ENCODE measurements around the gene BAZ2B.

Gene BAZ2B

GRCh38 chr2:159617100-159617499, 752 bp upstream of the BAZ2B start:
- TF ChIP-seq, protein P1, sequence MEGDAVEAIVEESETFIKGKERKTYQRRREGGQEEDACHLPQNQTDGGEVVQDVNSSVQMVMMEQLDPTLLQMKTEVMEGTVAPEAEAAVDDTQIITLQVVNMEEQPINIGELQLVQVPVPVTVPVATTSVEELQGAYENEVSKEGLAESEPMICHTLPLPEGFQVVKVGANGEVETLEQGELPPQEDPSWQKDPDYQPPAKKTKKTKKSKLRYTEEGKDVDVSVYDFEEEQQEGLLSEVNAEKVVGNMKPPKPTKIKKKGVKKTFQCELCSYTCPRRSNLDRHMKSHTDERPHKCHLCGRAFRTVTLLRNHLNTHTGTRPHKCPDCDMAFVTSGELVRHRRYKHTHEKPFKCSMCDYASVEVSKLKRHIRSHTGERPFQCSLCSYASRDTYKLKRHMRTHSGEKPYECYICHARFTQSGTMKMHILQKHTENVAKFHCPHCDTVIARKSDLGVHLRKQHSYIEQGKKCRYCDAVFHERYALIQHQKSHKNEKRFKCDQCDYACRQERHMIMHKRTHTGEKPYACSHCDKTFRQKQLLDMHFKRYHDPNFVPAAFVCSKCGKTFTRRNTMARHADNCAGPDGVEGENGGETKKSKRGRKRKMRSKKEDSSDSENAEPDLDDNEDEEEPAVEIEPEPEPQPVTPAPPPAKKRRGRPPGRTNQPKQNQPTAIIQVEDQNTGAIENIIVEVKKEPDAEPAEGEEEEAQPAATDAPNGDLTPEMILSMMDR (IDR thresholded peaks at IDR 0.05; ENCODE audit: control insufficient read depth, insufficient read depth, low read depth, low read length, missing control alignments): no peak
- H3K4me3 ChIP-seq (ENCODE audit: control insufficient read depth, low read depth, low read length): peak overlapping the region; percentile 98
- DNase-seq (ENCODE audit: low read depth): no peak

DNA sequence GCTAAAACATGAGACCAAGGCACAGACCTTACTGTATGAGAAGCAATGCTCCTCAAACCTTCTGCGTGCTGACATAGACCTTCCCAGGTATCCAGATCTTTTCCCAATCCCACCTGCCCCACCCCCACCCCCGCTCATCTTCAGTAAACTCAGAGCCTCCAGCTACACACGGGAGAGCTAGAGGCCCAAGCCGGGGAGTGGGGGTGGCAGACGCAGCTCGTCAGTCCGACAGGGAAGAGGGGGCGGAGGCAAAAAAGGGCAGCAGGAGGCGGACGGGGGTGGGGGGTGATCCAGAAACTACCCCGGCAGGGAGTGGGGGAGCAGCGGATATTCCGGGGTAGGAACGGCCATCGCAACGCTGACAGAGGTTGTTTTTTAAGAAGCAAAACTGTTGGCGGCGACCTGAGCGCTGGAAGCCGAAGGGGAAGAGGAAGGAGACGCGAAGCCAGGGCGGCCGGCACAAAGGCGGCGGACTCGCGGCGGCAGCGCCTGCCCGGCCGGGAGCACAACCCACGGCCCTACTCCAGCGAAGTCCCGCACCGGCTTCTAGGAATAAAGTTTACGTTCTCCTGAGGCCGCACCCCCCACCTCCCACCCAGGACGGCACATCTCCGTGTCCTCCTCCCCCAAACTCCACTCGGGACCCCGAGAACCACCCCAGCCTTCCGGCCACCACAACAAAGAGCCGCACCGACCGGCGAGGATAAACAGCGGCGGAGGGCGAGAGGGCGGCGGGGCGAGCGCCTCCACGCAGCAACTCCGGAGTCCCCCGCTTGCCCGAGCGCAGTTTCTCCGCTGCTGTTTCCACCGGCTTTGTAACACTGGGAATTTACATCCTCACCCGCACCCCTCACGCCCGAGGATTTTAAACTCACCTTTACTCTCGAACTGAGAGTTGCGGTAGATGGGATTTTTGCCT, 722 bp downstream of the BAZ2B start:
- DNase-seq (ENCODE audit: low read depth): peak; percentile 66
- peak overlapping the region; percentile 98 for H3K4me3 ChIP-seq (ENCODE audit: control insufficient read depth, low read depth, low read length)
- TF ChIP-seq, protein P1 (IDR thresholded peaks at IDR 0.05; ENCODE audit: control insufficient read depth, insufficient read depth, low read depth, low read length, missing control alignments): no peak

DNA sequence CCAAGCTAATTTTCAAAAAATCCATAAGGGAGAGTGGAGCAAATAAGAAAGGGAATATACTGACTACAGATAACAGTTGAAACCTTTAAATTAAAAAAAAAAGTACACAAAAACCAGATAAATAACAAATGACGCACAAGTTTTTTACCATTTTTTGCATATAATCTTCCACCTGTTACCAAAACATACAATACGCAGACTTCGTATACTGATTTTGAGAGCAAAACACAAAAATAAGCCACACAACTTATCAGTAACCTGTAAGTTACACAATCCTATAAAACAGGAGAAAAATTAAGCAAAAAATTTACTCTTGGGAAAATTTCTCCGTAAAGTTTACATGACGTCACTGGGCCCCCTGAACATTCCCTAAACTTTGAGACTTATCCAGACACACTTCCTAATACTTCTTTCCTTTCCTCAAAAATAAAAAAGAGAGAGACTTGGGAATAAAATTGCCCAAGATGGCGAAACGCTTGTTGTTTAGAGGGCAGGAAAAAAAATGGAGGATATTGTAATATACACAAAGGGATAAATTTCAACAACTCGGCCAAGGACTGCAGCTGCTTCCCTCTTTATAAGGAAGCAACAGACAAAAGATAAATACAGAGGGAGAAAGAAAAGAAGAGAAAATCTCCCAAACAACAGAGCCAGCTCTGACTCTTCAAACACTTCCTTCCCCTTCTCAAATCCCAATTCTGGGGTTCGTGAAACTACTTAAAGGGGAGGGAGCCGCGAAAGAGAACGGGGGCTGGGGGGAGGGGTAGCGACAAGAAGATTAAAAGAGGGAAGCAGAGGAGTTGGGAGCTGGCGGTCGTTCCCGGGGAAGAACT, 1.6 kb downstream of the BAZ2B start:
- TF ChIP-seq, protein P1 (IDR thresholded peaks at IDR 0.05; ENCODE audit: control insufficient read depth, insufficient read depth, low read depth, low read length, missing control alignments): no peak
- DNase-seq (ENCODE audit: low read depth): no peak
- peak overlapping the region; percentile 98 for H3K4me3 ChIP-seq (ENCODE audit: control insufficient read depth, low read depth, low read length)

DNA sequence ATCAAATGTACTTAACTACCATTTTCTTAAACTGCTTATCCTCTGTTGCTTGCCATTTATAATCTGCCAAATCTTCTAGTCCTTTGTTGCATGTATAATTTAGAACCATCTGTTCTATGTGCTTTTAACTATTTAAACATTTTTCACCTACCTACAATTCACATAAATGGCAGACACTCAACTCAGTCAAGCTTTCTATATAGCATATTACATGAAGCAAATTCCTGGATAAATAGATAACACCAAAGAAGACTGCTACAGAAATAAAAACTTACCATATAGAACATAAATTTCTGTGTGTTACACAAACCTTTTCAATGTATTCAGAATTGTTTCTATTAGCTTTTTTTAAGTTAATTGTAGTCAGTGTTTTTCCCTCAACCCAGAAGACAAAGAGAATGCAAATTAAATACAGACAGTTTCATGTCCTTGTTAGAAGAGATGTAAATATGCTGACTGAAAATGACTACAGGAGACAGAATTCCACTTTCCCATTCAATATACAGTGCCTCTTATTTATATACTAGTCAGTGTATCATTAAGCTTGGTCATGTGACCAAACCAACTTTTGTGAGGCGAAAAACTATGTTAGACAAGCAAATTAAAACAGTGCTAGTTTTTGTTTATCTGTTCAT, 2.6 kb downstream of the BAZ2B start:
- TF ChIP-seq, protein P1 (IDR thresholded peaks at IDR 0.05; ENCODE audit: control insufficient read depth, insufficient read depth, low read depth, low read length, missing control alignments): no peak
- H3K4me3 ChIP-seq (ENCODE audit: control insufficient read depth, low read depth, low read length): peak overlapping the region; percentile 98
- no peak for DNase-seq (ENCODE audit: low read depth)

- H3K4me3 ChIP-seq (ENCODE audit: control insufficient read depth, low read depth, low read length): no peak overlapping the region
- TF ChIP-seq, protein P1 (IDR thresholded peaks at IDR 0.05; ENCODE audit: control insufficient read depth, insufficient read depth, low read depth, low read length, missing control alignments): no peak
- DNase-seq (ENCODE audit: low read depth): no peak
These were observed 3.3 kb downstream of the BAZ2B start for GRCh38 chr2:159613091-159613490.

DNA sequence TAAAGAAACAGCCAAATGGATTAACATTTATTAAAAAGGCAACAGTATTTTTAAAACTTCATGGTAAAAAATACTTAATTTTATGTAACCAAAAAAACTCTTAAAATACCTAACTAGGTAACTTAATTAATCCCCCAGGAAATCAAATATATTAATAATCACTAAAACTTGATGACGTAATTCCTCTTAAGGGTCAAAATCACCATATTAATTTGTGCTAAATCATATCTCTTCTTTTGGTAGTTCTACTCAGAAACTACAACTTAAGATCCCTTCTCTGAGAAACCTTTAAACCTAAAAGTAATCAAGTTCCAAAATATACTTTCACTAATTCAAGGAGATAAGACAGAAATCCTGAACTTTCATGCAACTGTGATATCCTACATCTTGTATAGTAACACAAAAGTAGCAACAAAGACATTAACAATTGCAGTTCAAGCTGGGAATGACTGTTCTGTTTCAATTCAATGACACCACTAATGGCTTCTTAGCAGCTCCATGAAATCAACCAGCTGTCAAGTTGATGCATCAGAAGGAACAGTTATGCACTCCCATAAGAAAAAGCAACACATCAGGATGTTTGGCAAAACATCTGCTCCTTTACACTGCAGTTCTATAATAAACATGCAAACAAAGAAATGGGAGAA, 4.0 kb downstream of the BAZ2B start:
- TF ChIP-seq, protein P1 (IDR thresholded peaks at IDR 0.05; ENCODE audit: control insufficient read depth, insufficient read depth, low read depth, low read length, missing control alignments): no peak
- no peak overlapping the region for H3K4me3 ChIP-seq (ENCODE audit: control insufficient read depth, low read depth, low read length)
- no peak for DNase-seq (ENCODE audit: low read depth)

All from AG09309 (cell line).